Hair follicular keratinocyte (primary cell): ENCODE results near the gene MSANTD2. TPM values are rescaled to one million over a fixed set of nuclear protein-coding genes. Genes with fewer than 3 reads are reported as not detected.

Experiments used
- total RNA-seq: library from RNA; depleted of rRNA; stranded (reverse); fragments of >200 nt; gene quantifications from 2 replicates; pipeline ENCODE4 v1.2.3, GENCODE V29; 2015

The MSANTD2 gene
- 3.4 TPM in 2 replicates for total RNA-seq

GRCh38 chr11:124800226-124800929 is at the start of gene MSANTD2:
Gene MSANTD2 (minus strand): TSS chr11:124800406. CDS start chr11:124800380, 26 bp downstream.

GRCh38 chr11:124762105-124762623 is 38.0 kb downstream of the MSANTD2 start, which contains the start of gene ESAM:
Gene ESAM (minus strand): TSS chr11:124762290. CDS start chr11:124762154, 136 bp downstream.

GRCh38 chr11:124751741-124752470 is 48.3 kb downstream of the MSANTD2 start, which contains the start of gene VSIG2:
Gene VSIG2 (minus strand): TSS chr11:124752255. CDS start chr11:124752137, 118 bp downstream.

GRCh38 chr11:124739479-124740276 is 60.5 kb downstream of the MSANTD2 start, which contains the start of gene NRGN:
Gene NRGN (plus strand): TSS chr11:124739942. CDS start chr11:124740085, 143 bp downstream.

Other genes with a start within 250 kb of the MSANTD2 start
- gene OR8A1, start 230.4 kb downstream of the MSANTD2 start, total RNA-seq, result not detected in 2 replicates
- gene PANX3, start 189.0 kb downstream of the MSANTD2 start, total RNA-seq, result not detected in 2 replicates
- 19.3 and 19.7 TPM in 2 replicates for gene TBRG1, start 177.5 kb downstream of the MSANTD2 start, total RNA-seq
- 9.6 and 10.1 TPM in 2 replicates for gene SIAE, start 126.7 kb downstream of the MSANTD2 start, total RNA-seq
- gene SPA17, start 126.5 kb downstream of the MSANTD2 start, total RNA-seq, result 21.6 and 28.0 TPM in 2 replicates
- 0.15 and 0.39 TPM in 2 replicates for gene NRGN, start 60.5 kb downstream of the MSANTD2 start, total RNA-seq
- gene VSIG2, start 48.2 kb downstream of the MSANTD2 start, total RNA-seq, result not detected in 2 replicates
- not detected in 2 replicates for gene ESAM, start 38.1 kb downstream of the MSANTD2 start, total RNA-seq
- 34.8 and 59.5 TPM in 2 replicates for gene ROBO3, start 65.0 kb upstream of the MSANTD2 start, total RNA-seq
- gene ROBO4, start 97.5 kb upstream of the MSANTD2 start, total RNA-seq, result 5.8 and 6.8 TPM in 2 replicates
- gene HEPN1, start 118.8 kb upstream of the MSANTD2 start, total RNA-seq, result not detected in 2 replicates
- not detected in 2 replicates for gene HEPACAM, start 135.6 kb upstream of the MSANTD2 start, total RNA-seq
- gene CCDC15, start 153.8 kb upstream of the MSANTD2 start, total RNA-seq, result 2.6 and 11.2 TPM in 2 replicates